Measurements from ENCODE around the gene TREML1. TPM values are rescaled to one million over a fixed set of nuclear protein-coding genes. Genes with fewer than 3 reads are reported as not detected.

Gene TREML1
- total RNA-seq, 1 donor: not detected

DNA sequence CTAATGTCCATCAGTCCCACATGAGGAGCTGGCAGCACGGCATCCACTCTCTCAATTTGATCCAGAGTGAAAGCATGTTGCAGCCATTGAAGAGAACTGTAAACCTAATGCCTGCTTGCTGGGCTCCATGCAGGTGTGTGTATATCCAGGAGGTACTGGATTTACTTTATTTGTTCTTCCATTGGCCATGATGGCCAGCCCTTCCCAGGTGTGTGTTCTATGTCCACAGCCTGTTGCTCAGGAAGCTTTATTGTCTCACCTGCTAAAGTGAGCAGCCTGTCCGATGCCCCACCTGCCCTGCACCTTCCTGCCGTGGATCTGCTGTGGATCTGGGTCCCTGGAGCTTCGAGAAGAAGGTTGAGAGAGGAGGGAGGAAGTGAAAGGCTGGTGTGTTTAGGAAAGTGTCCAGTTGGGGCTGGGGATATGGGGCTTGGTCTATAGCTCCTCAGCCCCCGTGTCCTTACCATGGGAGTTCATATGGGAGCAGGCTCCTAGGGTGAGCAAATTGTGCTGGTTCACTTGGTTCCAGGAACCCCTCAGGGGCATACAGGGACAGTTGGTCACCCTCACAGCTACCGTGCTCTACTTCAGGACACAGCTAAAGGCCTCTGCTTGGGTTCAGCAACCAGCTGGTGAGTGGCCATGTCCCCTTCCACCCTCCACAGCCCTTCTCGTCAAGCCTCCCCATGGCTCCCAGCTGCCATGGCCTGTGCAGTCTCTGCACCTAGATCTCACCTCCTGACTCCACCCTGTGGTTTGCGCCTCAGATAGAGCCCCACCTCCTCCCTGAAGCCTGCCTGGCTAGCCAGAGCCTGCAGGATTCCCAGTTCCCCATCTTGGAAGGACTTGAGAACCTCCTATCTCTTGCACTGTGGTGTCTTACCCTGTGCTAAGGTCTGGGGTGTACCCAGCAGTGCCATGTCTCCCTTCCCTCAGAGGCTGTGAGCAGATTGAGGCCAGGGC, 34.1 kb upstream of the TREML1 start:
- H3K9me3 ChIP-seq (ENCODE audit: low read depth, low read length): no peaks in the 10 kb centered on the region
- no peak overlapping the region for H3K4me3 ChIP-seq (ENCODE audit: insufficient read depth, low read length)
- no peaks in the 10 kb centered on the region for H3K27me3 ChIP-seq (ENCODE audit: insufficient read depth, low read length)
- DNase-seq (ENCODE audit: insufficient read length, low spot score, missing footprints): no peak
- H2AFZ ChIP-seq (ENCODE audit: low read length): no peak overlapping the region
- H3K27ac ChIP-seq (ENCODE audit: low read depth, low read length): no peak overlapping the region
- H3K4me2 ChIP-seq (ENCODE audit: insufficient read depth, low read length): no peak overlapping the region
- no peaks in the 10 kb centered on the region for H3K79me2 ChIP-seq (ENCODE audit: insufficient read depth, low read length)
- TF ChIP-seq CTCF (IDR thresholded peaks at IDR 0.05; ENCODE audit: extremely low read depth, low read depth, low read length): no peak
- H3K4me1 ChIP-seq (ENCODE audit: insufficient read depth, low read length): no peaks in the 10 kb centered on the region
- no peaks in the 10 kb centered on the region for H3K36me3 ChIP-seq (ENCODE audit: insufficient read depth, low read length)
- H4K20me1 ChIP-seq (ENCODE audit: insufficient read depth, low read length): no peaks in the 10 kb centered on the region

DNA sequence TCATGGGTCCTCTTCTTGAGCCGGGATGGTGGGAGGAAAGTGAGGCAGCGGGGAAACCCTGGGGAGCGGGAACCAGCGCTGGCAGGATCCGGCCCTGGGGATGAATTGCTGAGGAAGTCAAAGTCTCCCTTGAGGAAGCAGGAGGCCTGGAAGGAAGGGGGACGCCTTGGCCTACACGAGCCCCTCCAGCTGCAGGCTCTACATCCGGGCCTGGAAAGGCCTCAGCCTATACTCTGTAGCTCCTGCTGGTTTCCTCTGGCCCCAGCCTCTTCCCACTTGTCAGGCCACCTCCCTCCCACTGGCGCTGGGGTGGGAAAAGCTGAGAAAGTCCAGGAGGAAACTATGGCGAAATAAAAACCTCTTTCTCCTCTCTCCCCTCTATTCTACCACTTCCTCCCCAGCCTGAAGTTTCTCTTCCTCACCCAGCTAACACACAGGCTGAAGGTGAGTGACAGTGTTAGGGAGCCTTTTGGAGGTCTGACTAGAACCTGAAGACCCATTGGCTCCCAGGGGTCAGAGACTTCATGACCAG, 31.9 kb upstream of the TREML1 start:
- no peak for DNase-seq (ENCODE audit: insufficient read length, low spot score, missing footprints)
- no peaks in the 10 kb centered on the region for H3K4me1 ChIP-seq (ENCODE audit: insufficient read depth, low read length)
- no peak overlapping the region for H3K4me2 ChIP-seq (ENCODE audit: insufficient read depth, low read length)
- no peaks in the 10 kb centered on the region for H3K79me2 ChIP-seq (ENCODE audit: insufficient read depth, low read length)
- no peaks in the 10 kb centered on the region for H3K9me3 ChIP-seq (ENCODE audit: low read depth, low read length)
- TF ChIP-seq CTCF (IDR thresholded peaks at IDR 0.05; ENCODE audit: extremely low read depth, low read depth, low read length): no peak
- no peak overlapping the region for H3K27ac ChIP-seq (ENCODE audit: low read depth, low read length)
- no peak overlapping the region for H2AFZ ChIP-seq (ENCODE audit: low read length)
- H3K36me3 ChIP-seq (ENCODE audit: insufficient read depth, low read length): no peaks in the 10 kb centered on the region
- no peaks in the 10 kb centered on the region for H3K27me3 ChIP-seq (ENCODE audit: insufficient read depth, low read length)
- H4K20me1 ChIP-seq (ENCODE audit: insufficient read depth, low read length): no peaks in the 10 kb centered on the region
- no peak overlapping the region for H3K4me3 ChIP-seq (ENCODE audit: insufficient read depth, low read length)

GRCh38 chr6:41184761-41185160, 30.6 kb upstream of the TREML1 start:
- no peaks in the 10 kb centered on the region for H4K20me1 ChIP-seq (ENCODE audit: insufficient read depth, low read length)
- DNase-seq (ENCODE audit: insufficient read length, low spot score, missing footprints): no peak
- H3K4me1 ChIP-seq (ENCODE audit: insufficient read depth, low read length): no peaks in the 10 kb centered on the region
- H3K27me3 ChIP-seq (ENCODE audit: insufficient read depth, low read length): no peaks in the 10 kb centered on the region
- no peaks in the 10 kb centered on the region for H3K9me3 ChIP-seq (ENCODE audit: low read depth, low read length)
- H3K4me2 ChIP-seq (ENCODE audit: insufficient read depth, low read length): no peak overlapping the region
- H3K36me3 ChIP-seq (ENCODE audit: insufficient read depth, low read length): no peaks in the 10 kb centered on the region
- H3K79me2 ChIP-seq (ENCODE audit: insufficient read depth, low read length): no peaks in the 10 kb centered on the region
- H3K4me3 ChIP-seq (ENCODE audit: insufficient read depth, low read length): no peak overlapping the region
- no peak overlapping the region for H2AFZ ChIP-seq (ENCODE audit: low read length)
- TF ChIP-seq CTCF (IDR thresholded peaks at IDR 0.05; ENCODE audit: extremely low read depth, low read depth, low read length): no peak
- no peak overlapping the region for H3K27ac ChIP-seq (ENCODE audit: low read depth, low read length)

All from osteoblast (primary cell).